Stimulated activated CD8-positive, alpha-beta memory T cell treated with anti-CD3 and anti-CD28 coated beads, Interleukin-15, amount 100 ng/mL, for 1 hour (primary cell): ENCODE measurements around the gene PLA2G4A.

Experiments used
- DNase-seq: peaks from one replicate; pipeline ENCODE4 v3.0.0-alpha.2; 2020; ENCODE audit warnings: low read depth

Gene PLA2G4A

GRCh38 chr1:186828611-186829454, at the start of gene PLA2G4A:
TSS of gene PLA2G4A (plus strand) at chr1:186828949. CDS start at chr1:186854355, 25,406 bp downstream.
- no peak for DNase-seq

- no peak for DNase-seq
Measured at GRCh38 chr1:186780076-186780475, 48.7 kb upstream of the PLA2G4A start.

GRCh38 chr1:186781730-186782129, 47.0 kb upstream of the PLA2G4A start:
- no peak for DNase-seq

- no peak for DNase-seq
Measured at GRCh38 chr1:186782791-186783190, 46.0 kb upstream of the PLA2G4A start.

- DNase-seq = no peak
Measured at GRCh38 chr1:186783193-186783592, 45.6 kb upstream of the PLA2G4A start.

GRCh38 chr1:186785503-186785902, 43.2 kb upstream of the PLA2G4A start:
- DNase-seq = no peak

GRCh38 chr1:186790101-186790500, 38.6 kb upstream of the PLA2G4A start:
- DNase-seq = no peak

- DNase-seq = no peak
Measured at GRCh38 chr1:186792870-186793581, 35.7 kb upstream of the PLA2G4A start.

- no peak for DNase-seq
Measured at GRCh38 chr1:186793582-186793927, 35.2 kb upstream of the PLA2G4A start.

- DNase-seq = no peak
Measured at GRCh38 chr1:186798960-186799688, 29.6 kb upstream of the PLA2G4A start.

- no peak for DNase-seq
Measured at GRCh38 chr1:186799689-186800054, 29.1 kb upstream of the PLA2G4A start.

GRCh38 chr1:186802388-186802787, 26.4 kb upstream of the PLA2G4A start:
- no peak for DNase-seq

GRCh38 chr1:186804679-186805078, 24.1 kb upstream of the PLA2G4A start:
- DNase-seq = no peak

GRCh38 chr1:186806477-186806876, 22.3 kb upstream of the PLA2G4A start:
- DNase-seq = no peak

GRCh38 chr1:186807163-186807562, 21.6 kb upstream of the PLA2G4A start:
- DNase-seq = no peak

- no peak for DNase-seq
Measured at GRCh38 chr1:186811892-186812291, 16.9 kb upstream of the PLA2G4A start.

- no peak for DNase-seq
Measured at GRCh38 chr1:186812570-186812969, 16.2 kb upstream of the PLA2G4A start.

GRCh38 chr1:186813420-186813819, 15.3 kb upstream of the PLA2G4A start:
- no peak for DNase-seq

GRCh38 chr1:186819126-186819525, 9.6 kb upstream of the PLA2G4A start:
- no peak for DNase-seq

- no peak for DNase-seq
Measured at GRCh38 chr1:186819563-186819962, 9.2 kb upstream of the PLA2G4A start.

- no peak for DNase-seq
Measured at GRCh38 chr1:186829686-186830587, 1.2 kb downstream of the PLA2G4A start.

- DNase-seq = no peak
Measured at GRCh38 chr1:186831168-186831567, 2.4 kb downstream of the PLA2G4A start.
